ENCODE data around the gene MSX2.

The MSX2 gene

DNA sequence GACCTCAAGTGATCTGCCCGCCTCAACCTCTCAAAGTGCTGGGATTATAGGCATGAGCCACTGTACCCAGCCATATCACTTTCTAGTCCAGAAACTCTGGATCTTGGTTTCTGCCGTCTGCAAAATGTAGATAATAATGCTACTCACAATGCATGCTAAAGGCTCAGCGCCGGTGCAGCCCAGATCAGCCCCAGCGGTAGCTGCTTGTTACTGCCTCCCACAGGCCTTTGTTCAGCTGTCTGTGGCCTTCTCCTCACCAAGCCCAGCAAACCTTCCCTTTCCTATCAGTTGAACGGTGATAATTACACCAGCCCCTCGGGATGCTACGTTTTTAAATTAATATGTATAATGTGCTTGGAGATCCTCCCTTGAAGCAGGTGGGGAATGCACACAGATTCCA lies 26.2 kb upstream of the MSX2 start:
- no peak for TF ChIP-seq CTCF (IDR thresholded peaks at IDR 0.05; ENCODE audit: extremely low read depth, insufficient read depth, missing control alignments)
- no peak for DNase-seq (ENCODE audit: low spot score)
- in situ Hi-C loops (cut with MboI; ENCODE audit: low pct_unique_long_range_greater_than_20kb, low sequenced_read_pairs, unreplicated experiment): no loop called here

DNA sequence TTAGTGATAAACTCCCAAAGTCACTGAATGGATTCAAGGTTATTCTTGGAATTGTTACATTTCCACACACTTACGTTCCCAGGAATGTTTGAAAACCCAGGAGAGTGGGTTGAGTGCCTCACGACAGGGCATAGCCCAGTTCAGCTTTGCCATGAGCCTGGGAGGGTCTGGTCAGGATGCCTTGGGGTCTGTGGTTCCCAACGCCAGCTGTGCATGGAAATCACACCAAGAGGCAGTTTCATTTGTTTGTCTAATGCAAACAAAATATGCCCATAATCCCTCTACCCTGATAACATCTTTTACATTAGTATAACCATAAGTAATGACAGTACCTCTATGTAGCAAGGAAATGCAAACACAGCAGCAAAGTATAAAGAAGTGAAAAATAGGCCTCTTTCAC lies 25.3 kb upstream of the MSX2 start:
- DNase-seq (ENCODE audit: low spot score): no peak
- in situ Hi-C loops (cut with MboI; ENCODE audit: low pct_unique_long_range_greater_than_20kb, low sequenced_read_pairs, unreplicated experiment): no loop called here
- TF ChIP-seq CTCF (IDR thresholded peaks at IDR 0.05; ENCODE audit: extremely low read depth, insufficient read depth, missing control alignments): no peak

DNA sequence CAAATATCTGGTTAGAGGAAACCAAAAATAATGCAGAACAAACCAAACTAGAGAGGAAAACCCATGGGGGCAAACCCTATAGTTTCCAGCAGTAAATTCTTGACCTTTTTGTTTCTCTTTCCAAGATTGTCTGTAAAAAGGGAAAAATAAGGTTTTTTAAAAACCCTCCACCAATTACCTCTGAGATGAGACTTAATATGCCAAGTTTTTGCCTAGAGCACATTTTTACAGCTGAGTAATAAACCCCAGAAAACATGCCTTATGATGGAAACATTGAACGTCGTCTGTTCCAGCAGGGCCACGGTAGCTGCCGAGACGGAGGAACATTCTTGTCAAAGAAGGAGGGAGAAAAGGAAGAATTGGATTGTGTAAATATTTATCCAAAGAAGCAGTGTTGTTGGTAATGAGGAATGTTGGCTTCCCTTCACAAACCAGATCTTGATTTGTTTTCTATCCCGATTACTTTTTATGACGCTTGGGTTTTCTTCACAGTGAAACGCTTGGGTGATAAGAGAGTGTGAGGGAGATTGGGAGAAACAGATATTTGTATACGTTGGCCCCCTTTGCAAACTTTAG lies 17.3 kb upstream of the MSX2 start:
- TF ChIP-seq CTCF (IDR thresholded peaks at IDR 0.05; ENCODE audit: extremely low read depth, insufficient read depth, missing control alignments): no peak
- no peak for DNase-seq (ENCODE audit: low spot score)
- in situ Hi-C loops (cut with MboI; ENCODE audit: low pct_unique_long_range_greater_than_20kb, low sequenced_read_pairs, unreplicated experiment): no loop called here

DNA sequence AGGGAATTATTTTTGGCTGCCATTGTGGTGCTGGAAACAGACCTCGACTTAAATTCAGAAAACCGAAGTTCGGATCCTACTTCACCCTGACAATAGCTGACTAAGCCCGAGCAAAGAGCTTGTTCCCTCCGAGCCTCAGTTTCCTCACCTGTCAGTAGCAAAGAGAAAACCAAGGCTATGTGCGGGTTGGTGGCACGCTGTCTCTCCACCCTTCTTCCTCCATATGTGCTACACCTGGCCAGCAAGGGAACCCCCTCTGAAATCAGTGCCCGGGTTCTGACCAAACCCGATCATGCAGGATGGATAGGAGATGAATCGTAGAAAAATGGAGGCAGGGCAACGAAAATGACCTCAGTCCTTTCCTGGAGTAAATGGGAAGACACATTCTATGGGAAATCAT lies 16.7 kb upstream of the MSX2 start:
- DNase-seq (ENCODE audit: low spot score): no peak
- TF ChIP-seq CTCF (IDR thresholded peaks at IDR 0.05; ENCODE audit: extremely low read depth, insufficient read depth, missing control alignments): no peak
- in situ Hi-C loops (cut with MboI; ENCODE audit: low pct_unique_long_range_greater_than_20kb, low sequenced_read_pairs, unreplicated experiment): no loop called here

GRCh38 chr5:174708476-174709207 lies 15.7 kb upstream of the MSX2 start:
- TF ChIP-seq CTCF (IDR thresholded peaks at IDR 0.05; ENCODE audit: extremely low read depth, insufficient read depth, missing control alignments): no peak
- DNase-seq (ENCODE audit: low spot score): no peak
- in situ Hi-C loops (cut with MboI; ENCODE audit: low pct_unique_long_range_greater_than_20kb, low sequenced_read_pairs, unreplicated experiment): no loop called here

DNA sequence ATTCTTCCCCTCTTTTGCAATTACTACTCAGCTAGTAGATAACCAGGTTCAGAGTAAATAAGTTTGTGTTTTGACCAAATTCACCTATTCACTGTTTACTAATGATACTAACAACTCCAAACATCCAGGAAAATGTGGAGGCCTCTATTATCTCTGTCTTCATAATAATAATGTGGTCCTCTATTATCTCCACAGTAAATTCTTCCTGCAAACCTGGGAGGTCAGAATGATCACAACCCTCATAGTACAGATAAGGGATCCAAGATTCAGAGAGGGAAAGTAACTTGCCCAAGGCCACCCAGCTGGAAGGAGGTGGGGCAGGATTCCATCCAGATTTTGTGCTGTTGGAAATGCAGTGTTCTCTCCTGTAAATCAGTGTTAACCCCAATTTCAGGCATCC lies 9.6 kb upstream of the MSX2 start:
- no peak for DNase-seq (ENCODE audit: low spot score)
- in situ Hi-C loops (cut with MboI; ENCODE audit: low pct_unique_long_range_greater_than_20kb, low sequenced_read_pairs, unreplicated experiment): no loop called here
- TF ChIP-seq CTCF (IDR thresholded peaks at IDR 0.05; ENCODE audit: extremely low read depth, insufficient read depth, missing control alignments): no peak
